ENCODE results near the gene EYS. TPM values are rescaled to one million over a fixed set of nuclear protein-coding genes. Genes with fewer than 3 reads are reported as not detected.

The EYS gene
- polyA plus RNA-seq, 1 of the 3 experiments (the other 2 are of a cell fraction) = 0.05 TPM

DNA sequence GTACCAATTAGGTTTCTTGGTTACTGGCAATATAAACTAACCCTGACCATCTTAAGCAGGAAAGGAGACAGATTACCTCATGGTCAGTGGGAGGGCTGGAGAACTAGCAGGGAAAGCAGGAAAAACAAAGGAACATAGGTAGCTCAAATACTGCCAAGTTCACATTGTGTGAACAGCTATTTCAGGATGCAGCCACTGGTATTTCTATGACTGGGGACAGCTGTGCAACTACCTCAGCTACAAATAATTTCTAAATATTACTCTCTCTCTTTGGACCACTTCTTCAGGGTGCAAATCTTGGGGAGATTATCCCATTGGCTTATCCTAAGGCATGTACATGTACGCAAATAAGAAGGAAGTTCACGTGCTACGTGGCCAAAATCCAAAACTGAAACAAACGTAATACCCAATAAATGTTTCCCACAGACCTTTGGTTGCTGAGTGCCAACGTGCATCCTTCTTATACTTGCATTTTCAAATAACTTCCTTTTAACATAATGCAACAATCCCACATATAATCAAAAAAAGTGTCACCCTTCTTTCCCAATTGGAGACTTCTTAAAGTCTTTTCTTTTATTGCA, 1890.5 kb downstream of the EYS start:
- Histone ChIP-seq H4K20me1 (ENCODE audit: insufficient read depth) (no peaks in the 10 kb centered on the region), H3K4me2 (no peak overlapping the region), H3K4me3 (ENCODE audit: low read depth in 2 of 2, low read length in 1 of 2) (no peak overlapping the region; a peak in 1 of 4 replicates), H3K27ac (ENCODE audit: low read depth in 2 of 2, low read length in 1 of 2) (peak overlapping the region in 1 of 2 experiments; percentile 94; a peak in 2 of 4 replicates), H3K4me1 (ENCODE audit: control insufficient read depth in 1 of 2, insufficient read depth in 2 of 2, low read depth in 1 of 2, low read length in 1 of 2) (peaks cover 0 to 19% of the 10 kb centered on the region in 2 experiments; a peak in 2 of 4 replicates), H3F3A (replicated peaks; ENCODE audit: insufficient read depth) (no peaks in the 10 kb centered on the region), H2AFZ (ENCODE audit: low read depth) (no peak overlapping the region), H3K36me3 (replicated peaks in 1 of 2; ENCODE audit: control insufficient read depth in 1 of 2, insufficient read depth in 2 of 2, low read length in 1 of 2) (no peaks in the 10 kb centered on the region), H3K9me2 (no peaks in the 10 kb centered on the region), H3K9ac (no peak overlapping the region), H3K79me2 (ENCODE audit: insufficient read depth) (no peaks in the 10 kb centered on the region), H3K9me3 (no peaks in the 10 kb centered on the region), H3K27me3 (ENCODE audit: insufficient read depth) (no peaks in the 10 kb centered on the region)
- TF ChIP-seq GATA2 (CRISPR knock-in tag; IDR thresholded peaks at IDR 0.05) (no peak), ELF1 (IDR thresholded peaks at IDR 0.05) (no peak), MXI1 (IDR thresholded peaks at IDR 0.05; ENCODE audit: low read depth, low read length) (0 out of 2 replicates have a peak, but pooled peaks have one; percentile 20), SMC3 (IDR thresholded peaks at IDR 0.05; ENCODE audit: low read depth, low read length) (no peak), RAD21 (IDR thresholded peaks at IDR 0.05; ENCODE audit: low read length) (no peak), GABPA (IDR thresholded peaks at IDR 0.05; ENCODE audit: low read depth) (no peak)
- TF ChIP-seq, protein P1, sequence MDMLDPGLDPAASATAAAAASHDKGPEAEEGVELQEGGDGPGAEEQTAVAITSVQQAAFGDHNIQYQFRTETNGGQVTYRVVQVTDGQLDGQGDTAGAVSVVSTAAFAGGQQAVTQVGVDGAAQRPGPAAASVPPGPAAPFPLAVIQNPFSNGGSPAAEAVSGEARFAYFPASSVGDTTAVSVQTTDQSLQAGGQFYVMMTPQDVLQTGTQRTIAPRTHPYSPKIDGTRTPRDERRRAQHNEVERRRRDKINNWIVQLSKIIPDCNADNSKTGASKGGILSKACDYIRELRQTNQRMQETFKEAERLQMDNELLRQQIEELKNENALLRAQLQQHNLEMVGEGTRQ (IDR thresholded peaks at IDR 0.05; ENCODE audit: borderline replicate concordance, low read depth, low read length) = no peak
- TF ChIP-seq, protein P2, sequence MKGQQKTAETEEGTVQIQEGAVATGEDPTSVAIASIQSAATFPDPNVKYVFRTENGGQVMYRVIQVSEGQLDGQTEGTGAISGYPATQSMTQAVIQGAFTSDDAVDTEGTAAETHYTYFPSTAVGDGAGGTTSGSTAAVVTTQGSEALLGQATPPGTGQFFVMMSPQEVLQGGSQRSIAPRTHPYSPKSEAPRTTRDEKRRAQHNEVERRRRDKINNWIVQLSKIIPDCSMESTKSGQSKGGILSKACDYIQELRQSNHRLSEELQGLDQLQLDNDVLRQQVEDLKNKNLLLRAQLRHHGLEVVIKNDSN (IDR thresholded peaks at IDR 0.05; ENCODE audit: borderline replicate concordance, low read depth) = no peak
- ChIA-PET POLR2A (interaction anchor here (0.9 kb wide), 2 partner anchors 12 to 15 kb away, joined by 3 to 5 read pairs; no protein-coding TSS in a partner anchor), CTCF (interaction anchor here (0.8 to 7.0 kb wide), 10 partner anchors 11 to 464 kb away, joined by 3 to 120 read pairs (median 4); no protein-coding TSS in a partner anchor)
- WGBS (ENCODE audit: low lambda C conversion rate) = 45% methylated on average over 5 of the region's 5 CpGs
- DNase-seq = no peak

DNA sequence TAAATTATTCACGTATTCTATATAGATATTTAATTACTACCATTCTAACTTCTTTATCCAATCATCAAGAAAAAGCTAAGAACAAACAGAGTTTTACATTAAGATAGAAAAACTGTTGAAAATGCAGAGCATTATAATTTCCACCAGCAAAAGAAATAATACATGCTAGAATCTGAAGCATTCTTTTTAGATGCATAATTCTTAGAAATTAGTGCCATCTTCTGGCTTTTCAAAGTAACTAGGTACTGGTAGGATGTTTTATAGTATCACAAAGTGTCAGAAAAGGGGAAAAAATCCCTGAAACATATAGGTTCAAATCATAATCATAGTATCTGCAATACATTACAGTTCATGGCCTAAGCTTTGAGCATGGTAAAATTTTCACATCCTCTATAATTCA, 1892.6 kb downstream of the EYS start:
- POLR2A ChIA-PET = no interaction called here
- Histone ChIP-seq H3K36me3 (replicated peaks in 1 of 2; ENCODE audit: control insufficient read depth in 1 of 2, insufficient read depth in 2 of 2, low read length in 1 of 2) (no peaks in the 10 kb centered on the region), H4K20me1 (ENCODE audit: insufficient read depth) (no peaks in the 10 kb centered on the region), H3K4me1 (ENCODE audit: control insufficient read depth in 1 of 2, insufficient read depth in 2 of 2, low read depth in 1 of 2, low read length in 1 of 2) (peaks cover 0 to 19% of the 10 kb centered on the region in 2 experiments; a peak in 2 of 4 replicates), H3K27me3 (ENCODE audit: insufficient read depth) (no peaks in the 10 kb centered on the region), H3K9me2 (no peaks in the 10 kb centered on the region), H3K27ac (ENCODE audit: low read depth in 2 of 2, low read length in 1 of 2) (peak overlapping the region in 1 of 2 experiments; percentile 81; a peak in 2 of 4 replicates), H3K4me2 (no peak overlapping the region), H3K4me3 (ENCODE audit: low read depth in 2 of 2, low read length in 1 of 2) (no peak overlapping the region), H3F3A (replicated peaks; ENCODE audit: insufficient read depth) (no peaks in the 10 kb centered on the region), H3K9me3 (no peaks in the 10 kb centered on the region), H2AFZ (ENCODE audit: low read depth) (no peak overlapping the region), H3K9ac (no peak overlapping the region), H3K79me2 (ENCODE audit: insufficient read depth) (no peaks in the 10 kb centered on the region)
- no peak for DNase-seq
- WGBS (ENCODE audit: low lambda C conversion rate) = 82% methylated on average over 1 of the region's 1 CpG
- CTCF ChIA-PET = interaction anchor here (0.7 to 7.0 kb wide), 10 partner anchors 9 to 462 kb away, joined by 3 to 120 read pairs (median 4); partner anchors contain the start of gene PHF3
- TF ChIP-seq, protein P3, sequence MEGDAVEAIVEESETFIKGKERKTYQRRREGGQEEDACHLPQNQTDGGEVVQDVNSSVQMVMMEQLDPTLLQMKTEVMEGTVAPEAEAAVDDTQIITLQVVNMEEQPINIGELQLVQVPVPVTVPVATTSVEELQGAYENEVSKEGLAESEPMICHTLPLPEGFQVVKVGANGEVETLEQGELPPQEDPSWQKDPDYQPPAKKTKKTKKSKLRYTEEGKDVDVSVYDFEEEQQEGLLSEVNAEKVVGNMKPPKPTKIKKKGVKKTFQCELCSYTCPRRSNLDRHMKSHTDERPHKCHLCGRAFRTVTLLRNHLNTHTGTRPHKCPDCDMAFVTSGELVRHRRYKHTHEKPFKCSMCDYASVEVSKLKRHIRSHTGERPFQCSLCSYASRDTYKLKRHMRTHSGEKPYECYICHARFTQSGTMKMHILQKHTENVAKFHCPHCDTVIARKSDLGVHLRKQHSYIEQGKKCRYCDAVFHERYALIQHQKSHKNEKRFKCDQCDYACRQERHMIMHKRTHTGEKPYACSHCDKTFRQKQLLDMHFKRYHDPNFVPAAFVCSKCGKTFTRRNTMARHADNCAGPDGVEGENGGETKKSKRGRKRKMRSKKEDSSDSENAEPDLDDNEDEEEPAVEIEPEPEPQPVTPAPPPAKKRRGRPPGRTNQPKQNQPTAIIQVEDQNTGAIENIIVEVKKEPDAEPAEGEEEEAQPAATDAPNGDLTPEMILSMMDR (IDR thresholded peaks at IDR 0.05) = peak; percentile 41
- peak; percentile 49 for TF ChIP-seq RAD21 (IDR thresholded peaks at IDR 0.05; ENCODE audit: low read length)
- TF ChIP-seq NFIC (IDR thresholded peaks at IDR 0.05; ENCODE audit: borderline replicate concordance) = no peak

Data from SK-N-SH (cell line).